HTERT RPE-1 (cell line): ENCODE results near the gene SFN.
"Not testable (repeated sequence)": the region's sequence is repeated elsewhere in the genome, so short reads cannot be mapped to it uniquely, and the experiment has no call there.

ENCODE experiments used
- in situ Hi-C: fragments of 300-500 bp; cut with MboI; formaldehyde crosslinking; loops from 4 replicates; pipeline ENCODE4 v1.14.3; 2020; ENCODE audit warnings: low sequenced_read_pairs

Gene SFN

DNA sequence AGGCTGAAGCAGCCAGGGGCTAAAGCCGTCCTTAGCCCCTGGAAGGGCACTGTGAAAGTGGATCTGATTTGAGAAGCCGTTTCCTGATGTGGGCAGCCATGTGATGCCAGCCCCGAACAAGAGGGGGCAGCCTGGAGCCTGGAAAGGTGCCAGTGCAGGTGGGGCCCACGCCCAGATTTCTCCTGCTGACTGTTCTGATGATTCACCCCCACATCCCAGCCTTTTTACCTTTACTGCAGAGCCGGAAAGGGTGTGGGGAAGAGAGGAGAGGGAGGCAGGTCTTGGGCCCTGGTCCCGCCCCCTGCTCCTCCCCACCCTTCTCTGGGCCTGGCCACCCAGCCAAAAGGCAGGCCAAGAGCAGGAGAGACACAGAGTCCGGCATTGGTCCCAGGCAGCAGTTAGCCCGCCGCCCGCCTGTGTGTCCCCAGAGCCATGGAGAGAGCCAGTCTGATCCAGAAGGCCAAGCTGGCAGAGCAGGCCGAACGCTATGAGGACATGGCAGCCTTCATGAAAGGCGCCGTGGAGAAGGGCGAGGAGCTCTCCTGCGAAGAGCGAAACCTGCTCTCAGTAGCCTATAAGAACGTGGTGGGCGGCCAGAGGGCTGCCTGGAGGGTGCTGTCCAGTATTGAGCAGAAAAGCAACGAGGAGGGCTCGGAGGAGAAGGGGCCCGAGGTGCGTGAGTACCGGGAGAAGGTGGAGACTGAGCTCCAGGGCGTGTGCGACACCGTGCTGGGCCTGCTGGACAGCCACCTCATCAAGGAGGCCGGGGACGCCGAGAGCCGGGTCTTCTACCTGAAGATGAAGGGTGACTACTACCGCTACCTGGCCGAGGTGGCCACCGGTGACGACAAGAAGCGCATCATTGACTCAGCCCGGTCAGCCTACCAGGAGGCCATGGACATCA, at the start of gene SFN:
Gene SFN, plus strand, starts transcription at position 369 of the 904 bp plus-strand sequence. Its CDS starts 64 bp downstream, at position 433.
- in situ Hi-C loops = no loop called here

DNA sequence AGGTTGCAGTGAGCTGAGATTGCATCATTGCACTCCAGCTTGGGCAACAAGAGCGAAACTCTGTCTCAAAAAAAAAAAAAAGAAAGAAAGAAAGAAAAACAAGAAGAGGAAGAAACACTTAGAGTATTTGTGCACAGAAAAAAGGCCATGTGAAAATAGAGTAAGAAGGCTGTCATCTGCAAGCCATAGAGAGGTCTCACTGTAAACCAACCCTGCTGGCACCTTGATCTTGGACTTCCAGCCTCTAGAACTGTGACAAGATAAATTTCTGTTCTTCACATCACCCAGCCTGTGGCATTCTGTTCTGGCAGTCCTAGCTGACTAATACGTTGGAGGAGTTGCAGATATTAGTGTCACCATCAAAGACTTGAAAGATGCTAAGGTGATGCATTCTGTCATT, 48.6 kb upstream of the SFN start:
- in situ Hi-C loops = no loop called here

DNA sequence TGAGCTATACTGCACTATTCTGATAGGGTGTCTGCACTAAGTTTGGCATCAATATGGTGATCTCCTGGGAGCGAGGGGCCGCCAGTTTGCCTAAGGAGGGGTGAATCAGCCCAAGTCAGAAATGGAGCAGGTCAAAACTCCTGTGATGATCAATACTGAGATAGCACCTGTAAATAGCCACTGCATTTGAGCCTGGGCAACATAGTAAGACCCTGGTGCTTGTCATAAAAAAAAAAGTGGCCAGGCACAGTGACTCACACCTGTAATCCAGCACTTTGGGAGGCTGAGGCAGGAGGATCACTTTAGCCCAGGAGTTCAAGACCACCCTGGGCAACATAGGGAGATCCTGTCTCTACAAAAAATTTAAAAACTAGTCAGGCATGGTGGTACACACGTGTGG, 48.1 kb upstream of the SFN start:
- in situ Hi-C loops = no loop called here

DNA sequence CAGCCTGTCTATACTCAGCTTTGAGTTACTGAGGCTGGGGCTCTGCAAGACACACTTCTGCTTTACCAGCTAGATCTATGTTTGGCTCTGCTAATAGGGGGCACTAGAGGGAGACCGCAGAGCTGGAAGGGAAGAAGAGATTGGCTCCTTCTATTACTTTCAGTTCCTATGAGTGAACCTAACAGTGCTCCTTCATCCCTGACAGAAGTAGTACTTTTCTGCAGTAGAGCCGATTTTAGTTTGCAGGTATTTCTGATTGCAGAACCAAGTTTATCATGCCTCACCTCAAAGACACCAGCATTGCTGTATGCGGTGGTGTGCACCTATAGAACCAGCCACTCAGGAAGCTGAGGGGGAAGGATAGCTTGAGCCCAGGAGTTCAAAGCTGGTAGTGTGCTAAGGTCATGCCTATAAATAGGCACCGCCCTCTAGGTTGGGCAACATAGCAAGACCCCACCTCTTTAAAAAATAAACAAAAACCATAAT, 42.1 kb upstream of the SFN start:
- in situ Hi-C loops = no loop called here

DNA sequence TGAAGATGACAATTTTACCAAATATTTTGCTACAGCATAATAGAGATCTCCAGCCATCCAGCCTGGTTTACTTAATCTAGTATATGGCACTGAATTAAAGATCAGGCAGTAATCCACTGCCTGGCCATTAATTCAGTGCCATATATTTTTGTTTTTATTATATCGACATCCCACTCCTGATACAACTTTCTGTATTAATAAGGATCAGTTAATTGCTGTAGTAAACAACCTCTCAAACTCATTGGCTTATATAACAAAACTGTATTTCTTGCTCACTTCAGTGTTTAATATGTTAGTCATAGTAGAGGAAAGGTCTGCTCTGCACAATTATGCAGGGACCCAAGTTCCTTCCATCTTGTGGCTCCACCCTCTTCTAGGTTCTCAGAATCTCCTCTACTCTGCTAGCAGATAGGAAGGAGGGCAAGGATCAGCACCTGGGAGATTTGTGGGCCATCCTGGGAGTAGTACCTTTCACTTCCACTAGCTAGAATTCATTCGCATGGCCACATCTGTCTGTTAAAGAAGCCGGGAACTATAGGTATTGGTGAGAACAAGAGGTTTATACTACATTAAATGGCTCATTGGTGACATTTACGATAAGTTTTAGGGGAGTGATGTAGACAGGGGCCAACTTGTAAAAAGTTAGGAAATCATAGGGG, 40.1 kb upstream of the SFN start:
- in situ Hi-C loops = no loop called here

DNA sequence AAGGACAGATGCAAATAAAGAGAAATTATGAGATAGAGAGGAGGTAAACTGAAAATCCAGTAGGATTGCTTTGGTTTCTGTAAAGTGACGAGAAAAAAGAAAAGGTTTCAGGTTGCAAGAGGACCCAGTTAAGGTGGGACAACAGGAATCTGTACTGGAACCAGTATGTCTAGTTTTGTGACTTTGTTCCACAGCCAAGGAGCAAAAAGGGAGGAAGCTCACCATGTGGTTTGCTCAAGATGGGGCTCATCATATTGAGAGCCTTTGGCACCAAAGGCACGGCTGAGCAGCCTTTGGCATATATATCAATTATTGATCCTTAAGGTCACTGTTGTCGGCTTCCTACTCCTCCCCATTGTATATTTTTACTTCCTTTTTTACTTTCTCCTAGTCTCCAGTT, 38.2 kb upstream of the SFN start:
- in situ Hi-C loops = no loop called here

DNA sequence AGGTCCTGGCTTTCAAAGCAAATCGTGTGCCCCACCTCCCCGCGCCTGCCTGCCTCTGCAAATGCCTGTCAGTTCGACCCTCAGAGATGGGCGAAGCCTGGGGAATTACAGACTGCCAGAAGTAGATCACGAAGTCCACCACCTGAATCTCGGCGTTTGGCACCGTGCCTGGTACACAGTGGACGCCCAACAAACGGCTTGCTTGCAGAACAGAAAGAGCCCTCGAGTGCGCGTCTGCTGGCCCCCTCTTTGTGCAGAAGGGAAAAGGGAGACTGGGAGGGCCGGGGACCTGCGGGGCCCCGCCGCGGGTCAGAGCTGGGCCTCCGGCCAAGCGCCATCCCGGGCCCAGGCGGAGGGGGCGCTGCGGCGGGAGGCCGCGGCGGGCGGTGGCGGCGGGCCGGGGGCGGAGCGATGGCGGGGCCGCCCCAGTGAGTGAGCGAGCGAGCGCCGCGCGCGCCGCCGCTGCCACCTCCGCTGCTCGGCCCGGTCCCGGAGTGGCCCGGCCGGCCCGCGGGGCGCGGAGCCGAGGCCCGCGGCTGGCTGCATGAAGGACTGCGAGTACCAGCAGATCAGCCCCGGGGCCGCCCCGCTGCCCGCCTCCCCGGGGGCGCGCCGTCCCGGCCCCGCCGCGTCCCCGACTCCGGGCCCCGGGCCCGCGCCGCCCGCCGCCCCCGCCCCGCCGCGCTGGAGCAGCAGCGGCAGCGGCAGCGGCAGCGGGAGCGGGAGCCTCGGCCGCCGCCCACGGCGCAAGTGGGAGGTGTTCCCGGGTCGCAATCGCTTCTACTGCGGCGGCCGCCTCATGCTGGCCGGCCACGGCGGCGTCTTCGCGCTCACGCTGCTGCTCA, 36.5 kb upstream of the SFN start, which contains the start of gene ZDHHC18:
Gene ZDHHC18, plus strand, starts transcription at position 428 of the 845 bp plus-strand sequence. Its CDS starts 117 bp downstream, at position 545.
- in situ Hi-C loops = no loop called here

DNA sequence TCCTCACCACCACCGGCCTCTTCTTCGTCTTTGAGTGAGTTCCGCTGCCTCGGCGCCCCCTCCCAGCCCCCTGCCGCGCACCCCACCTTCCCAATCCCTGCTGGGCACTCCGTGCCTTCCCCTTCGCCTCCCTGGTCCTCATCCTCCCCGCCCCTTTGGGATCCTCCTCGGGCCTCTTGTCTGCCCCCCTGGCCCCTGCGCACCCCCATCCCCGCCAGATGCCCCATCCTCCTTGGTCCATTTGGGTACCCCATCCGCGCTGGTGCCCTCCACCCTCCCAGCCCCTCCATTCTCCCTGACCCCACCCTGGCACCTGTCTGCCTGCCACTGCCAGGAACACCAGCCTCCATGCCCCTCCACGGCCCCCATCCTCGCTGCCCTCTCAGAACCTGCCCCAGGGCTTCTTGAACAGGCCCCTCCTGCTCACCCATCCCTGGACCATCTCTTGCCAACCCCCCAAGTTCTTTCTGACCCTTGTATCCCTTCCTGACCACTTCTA, 35.8 kb upstream of the SFN start:
- in situ Hi-C loops = no loop called here

DNA sequence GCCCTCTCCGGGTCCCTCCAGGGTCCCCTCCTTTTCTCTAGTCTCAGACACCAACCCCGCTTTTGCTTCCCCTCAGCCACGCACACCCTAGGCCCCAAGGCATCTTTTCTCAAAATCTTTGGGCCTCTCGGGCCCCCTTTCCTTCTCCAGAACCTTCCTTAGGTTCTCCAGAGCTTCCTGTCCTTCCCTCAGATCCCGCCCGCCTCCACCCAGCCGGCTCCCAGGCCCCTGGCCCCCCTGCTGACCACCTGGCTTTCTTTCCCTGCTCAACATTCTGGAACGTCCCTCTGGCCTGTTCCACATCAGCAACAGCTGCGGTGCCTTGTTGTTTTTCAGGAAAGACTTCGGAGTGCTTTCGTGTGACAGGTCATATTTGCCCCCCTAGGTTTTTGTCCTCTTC, 35.3 kb upstream of the SFN start:
- in situ Hi-C loops = no loop called here

DNA sequence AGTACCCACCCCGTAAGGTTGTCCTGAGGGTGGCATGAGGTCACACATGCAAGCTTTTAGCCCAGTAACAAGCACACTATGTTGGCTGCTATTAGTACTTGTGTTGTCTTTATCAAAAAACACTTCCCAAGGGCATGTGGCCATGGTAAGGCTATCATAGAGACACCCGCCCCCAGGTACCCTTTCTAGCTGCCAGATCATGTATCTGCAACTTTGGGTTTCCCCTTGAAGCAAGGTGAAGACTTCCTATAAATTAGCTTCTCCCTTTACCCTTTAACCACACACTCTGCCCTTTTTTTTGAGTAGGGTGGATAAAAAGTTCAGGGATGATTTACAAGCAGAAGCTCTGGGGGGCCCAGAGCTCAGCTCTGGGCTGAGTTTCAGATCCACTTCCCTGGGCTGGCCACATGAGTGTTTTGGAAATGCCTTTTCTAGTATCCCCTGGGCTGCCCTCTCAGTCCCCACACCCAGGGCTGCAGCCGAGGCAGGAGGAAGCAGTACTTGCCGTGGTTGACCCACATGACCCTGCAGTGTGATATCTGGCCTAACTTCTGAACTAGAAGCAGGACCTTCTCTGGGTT, 34.4 kb upstream of the SFN start:
- in situ Hi-C loops = no loop called here

DNA sequence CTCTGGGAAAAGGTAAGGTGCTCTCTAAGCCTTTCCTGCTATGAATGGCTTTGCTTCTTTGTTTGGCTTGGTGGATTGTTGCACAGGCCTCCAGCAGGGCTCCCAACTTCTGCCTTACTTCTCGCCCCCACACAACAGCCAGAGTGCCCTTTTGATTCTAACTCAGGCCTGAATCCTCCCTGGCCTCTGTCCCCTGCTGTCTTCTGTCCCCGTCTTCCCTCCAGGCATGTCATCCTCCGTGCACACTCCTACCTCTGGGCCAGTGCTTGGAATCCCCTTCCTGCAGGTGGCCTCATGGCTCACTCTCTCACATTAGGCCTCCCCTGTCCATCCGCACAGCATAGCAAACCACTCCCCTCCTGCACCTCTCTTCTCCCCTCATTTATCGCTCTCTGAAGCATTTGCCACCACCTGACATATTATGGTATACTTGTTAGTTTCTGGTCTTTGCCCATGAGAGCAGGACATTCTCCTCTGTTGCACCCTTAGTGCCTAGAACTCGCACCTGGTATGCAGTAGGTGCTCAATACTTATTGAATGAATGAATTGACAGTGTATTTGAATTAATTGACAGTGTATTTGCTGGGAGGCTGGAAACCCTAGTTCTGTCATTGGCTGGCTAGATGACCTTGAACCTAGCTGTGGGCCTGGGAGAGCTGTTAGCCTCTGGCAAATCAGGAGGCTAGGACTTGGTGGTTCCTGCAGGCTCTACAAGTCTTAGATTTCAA, 33.6 kb upstream of the SFN start:
- in situ Hi-C loops = no loop called here

DNA sequence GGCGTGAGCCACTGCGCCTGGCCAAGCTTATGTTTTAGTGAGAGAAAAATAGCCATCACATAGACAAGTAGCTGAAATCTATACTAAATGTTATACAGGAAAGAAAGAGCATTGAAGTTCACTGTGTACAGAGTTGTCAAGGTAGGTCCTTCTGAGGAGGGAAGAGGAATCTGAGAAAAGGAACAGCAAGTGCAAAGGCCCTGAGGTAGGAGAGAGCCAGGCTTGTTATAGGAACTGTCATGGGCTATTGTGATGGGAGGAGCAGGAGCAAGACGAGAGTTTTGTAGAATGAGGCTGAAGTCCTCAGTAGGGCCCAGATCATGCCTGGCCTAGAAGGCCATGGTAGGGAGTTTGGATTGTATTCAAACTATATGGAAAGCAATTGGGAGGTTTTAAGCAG, 31.9 kb upstream of the SFN start:
- in situ Hi-C loops = no loop called here

DNA sequence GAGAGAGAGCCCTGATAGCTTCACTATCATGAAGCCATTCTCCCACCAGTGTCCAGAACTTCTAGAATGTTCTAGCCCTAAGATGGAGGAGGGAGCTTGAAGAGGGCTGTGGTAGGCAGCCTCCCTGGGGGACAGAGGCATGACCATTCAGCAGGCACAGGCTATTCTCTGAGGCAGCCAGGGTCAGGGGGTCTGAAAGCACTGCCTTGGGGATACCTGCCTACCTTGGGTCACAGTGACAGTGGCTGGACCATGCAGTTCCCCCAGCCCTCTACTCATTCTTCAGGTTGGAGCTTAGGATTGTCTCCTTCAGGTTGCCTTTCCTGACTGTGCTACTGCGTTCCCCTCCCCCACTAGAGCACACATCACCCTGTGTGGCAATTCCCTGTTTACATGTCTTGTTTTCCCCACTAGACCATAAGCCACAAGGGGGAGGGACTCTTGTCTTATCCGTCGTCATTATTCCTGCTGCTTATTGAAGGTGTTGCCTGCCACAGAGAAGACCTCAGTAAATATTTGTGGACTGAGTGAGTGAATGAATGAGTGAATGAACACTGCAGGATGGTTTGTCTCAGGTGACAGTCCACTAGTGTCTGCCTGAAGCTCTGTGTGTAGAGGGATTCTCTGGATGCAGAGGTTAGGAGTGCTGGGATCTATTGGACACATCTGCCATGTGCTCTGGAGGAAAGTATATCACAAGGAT, 31.3 kb upstream of the SFN start:
- in situ Hi-C loops = no loop called here

DNA sequence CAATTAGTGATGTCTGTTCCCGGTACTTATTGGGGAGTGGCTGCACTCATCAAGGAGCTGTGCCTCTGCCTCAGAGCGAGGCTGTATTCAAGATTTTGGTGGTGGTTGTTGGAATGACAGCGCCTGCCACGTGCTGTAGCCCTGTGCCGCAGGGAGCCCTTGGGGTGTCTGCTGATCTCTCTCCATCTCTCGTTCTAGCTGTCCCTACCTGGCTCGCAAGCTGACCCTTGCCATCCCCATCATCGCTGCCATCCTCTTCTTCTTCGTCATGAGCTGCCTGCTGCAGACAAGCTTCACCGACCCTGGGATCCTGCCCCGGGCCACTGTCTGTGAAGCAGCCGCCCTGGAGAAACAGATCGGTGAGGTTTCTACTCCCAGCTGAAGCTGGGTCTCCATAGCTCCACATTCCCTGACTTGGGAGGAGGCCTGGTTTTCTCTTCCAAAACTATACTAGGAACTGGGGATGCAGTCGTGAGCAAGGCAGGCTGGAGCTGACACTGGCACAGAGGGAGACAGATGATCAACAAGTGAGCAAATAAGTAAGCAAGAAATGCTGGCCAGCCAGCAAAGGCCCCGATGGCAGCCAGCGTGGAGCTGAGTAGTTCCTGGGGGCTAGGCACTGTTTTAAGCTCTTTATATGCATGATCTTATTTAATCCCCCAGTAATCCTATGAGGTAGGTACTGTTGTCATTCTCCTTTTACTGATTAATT, 30.5 kb upstream of the SFN start:
- in situ Hi-C loops = no loop called here

DNA sequence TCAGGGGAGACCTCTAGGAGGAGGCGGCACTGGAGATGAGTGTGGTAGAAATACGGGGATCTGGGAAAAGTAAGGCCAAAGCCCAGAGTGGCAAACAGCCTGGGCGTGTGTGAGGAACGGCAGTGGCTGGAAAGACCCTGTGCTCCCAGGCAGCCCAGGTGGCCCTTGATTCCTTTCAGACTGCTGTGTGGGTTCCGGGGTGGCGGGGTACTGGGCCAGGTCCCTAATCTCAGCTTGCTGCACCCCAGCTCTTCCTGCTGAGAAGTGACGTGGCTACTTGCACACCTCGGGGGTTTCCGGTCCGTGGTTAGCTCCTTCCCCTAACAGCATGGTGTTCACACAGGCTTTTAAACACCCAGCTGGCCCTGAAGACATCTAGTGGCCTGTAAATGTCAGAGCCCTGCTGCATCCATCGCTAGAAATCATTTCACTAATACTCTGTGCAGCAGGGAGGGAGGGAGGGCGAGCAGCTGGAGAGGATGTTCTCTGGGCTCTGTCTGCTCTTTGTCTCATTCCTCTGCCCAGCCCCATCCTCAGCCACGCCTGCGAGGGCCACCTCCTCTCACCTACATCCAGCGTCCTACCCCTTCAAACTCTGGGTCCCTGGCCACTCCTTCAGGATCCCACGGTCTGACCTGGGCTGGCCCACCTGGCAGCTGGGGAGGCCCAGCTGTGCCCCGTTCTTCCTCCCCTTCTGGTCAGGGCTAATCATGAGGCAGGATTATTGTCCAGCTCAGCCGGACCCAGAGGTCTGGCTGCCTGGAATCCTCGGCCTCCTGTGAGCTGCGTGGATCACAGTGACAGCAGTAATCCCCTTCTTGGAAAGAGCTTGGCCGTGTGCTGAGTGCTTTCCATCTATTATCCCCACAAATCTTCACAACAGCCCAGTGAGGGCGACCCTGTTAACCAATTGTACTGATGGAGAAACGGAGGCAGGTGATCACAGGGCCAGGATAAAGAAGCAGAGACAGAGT, 29.2 kb upstream of the SFN start:
- in situ Hi-C loops = no loop called here

DNA sequence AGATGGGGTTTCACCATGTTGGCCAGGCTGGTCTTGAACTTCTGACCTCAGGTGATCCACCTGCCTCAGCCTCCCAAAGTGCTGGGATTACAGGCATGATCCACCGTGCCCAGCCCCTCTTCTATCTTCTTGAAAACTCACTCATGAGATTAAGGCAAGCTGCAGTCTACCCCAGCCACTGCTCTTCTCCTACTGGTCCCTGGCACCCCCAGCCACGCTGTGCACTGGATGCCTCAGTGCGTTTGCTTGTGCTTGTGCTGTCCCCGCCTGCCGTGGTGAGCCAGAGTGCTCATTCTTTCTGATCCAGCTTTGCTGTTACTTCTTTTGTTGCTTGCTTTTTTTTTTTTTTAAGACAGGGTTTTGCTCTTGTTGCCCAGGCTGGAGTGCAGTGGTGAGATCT, 25.3 kb upstream of the SFN start:
- in situ Hi-C loops = not testable (repeated sequence)

DNA sequence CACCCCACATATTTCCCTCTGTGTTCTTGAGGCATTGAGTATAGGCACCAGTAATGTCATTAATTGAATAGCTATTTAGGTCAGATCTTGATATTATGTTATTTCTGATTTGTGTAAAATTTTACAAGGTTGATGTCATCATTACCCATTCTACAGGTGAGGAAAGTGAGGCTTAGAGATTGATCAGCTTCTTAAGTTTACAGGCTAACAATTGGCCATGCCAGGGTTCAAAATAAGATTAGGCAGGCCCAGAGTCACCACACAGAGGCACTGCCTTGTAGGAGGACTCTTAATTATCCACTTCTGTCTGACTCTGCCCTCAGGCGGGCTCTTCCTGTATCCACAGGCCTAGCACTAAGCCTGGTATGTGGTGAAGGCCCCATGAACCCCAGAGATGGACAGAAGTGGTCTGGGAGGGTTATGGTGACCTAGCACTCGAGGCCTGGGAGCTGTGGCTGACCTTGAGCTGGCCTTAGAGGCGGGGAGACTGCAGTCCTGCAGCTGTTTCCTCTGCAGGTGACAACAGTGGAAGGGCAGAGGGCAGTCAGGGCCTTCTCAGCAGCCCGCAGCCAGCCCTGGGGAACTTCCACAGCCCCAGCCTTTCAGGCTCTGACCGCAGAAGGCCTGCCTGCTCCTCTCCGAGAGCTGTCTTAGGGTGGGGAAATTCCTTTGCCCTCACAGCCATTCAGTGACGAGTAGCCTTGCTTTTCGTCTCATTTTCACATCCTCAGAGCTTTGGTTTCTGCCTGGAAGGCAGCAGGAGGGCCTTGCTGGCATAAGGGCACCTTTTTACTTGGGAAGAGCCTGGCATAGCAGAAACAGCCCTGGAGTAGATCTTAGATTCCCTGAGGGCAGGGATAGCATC, 24.2 kb upstream of the SFN start:
- in situ Hi-C loops = no loop called here
